Smooth muscle cell (in vitro differentiated cells): ENCODE results near the gene BBX. TPM values are rescaled to one million over a fixed set of nuclear protein-coding genes. Genes with fewer than 3 reads are reported as not detected.

ENCODE experiments used
- DNase-seq: peaks from one replicate; lab custom pipeline; 2025; ENCODE audit not compliant: unreplicated experiment; lab: John Stamatoyannopoulos, UW
- H2AFZ ChIP-seq: fragments of 200-600 bp; sonication (generic); 2 replicates; pipeline ENCODE4 v1.6.0; 2016; ENCODE audit warnings: antibody characterized with exemption, low read depth, mild to moderate bottlenecking
- H3F3A ChIP-seq: fragments of 200-600 bp; sonication (generic); 2 replicates; pipeline ENCODE4 v1.6.0; 2017; ENCODE audit warnings: antibody characterized with exemption, low read depth
- H3K27ac ChIP-seq: fragments of 200-600 bp; sonication (generic); 2 replicates; pipeline ENCODE4 v1.5.1; 2016; ENCODE audit warnings: low read depth, mild to moderate bottlenecking
- H3K27me3 ChIP-seq: fragments of 200-600 bp; sonication (generic); 2 replicates; pipeline ENCODE4 v1.6.1; 2016; ENCODE audit warnings: low read depth, mild to moderate bottlenecking
- H3K36me3 ChIP-seq: fragments of 200-600 bp; sonication (generic); 2 replicates; pipeline ENCODE4 v1.5.1; 2016; ENCODE audit warnings: low read depth
- H3K4me1 ChIP-seq: fragments of 200-600 bp; sonication (generic); 2 replicates; pipeline ENCODE4 v1.5.1; 2016; ENCODE audit warnings: low read depth
- H3K4me2 ChIP-seq: fragments of 200-600 bp; sonication (generic); 2 replicates; pipeline ENCODE4 v1.6.0; 2016; ENCODE audit warnings: mild to moderate bottlenecking
- H3K4me3 ChIP-seq: fragments of 200-600 bp; sonication (generic); 2 replicates; pipeline ENCODE4 v1.5.1; 2016; ENCODE audit warnings: mild to moderate bottlenecking
- H3K79me2 ChIP-seq: fragments of 200-600 bp; sonication (generic); 2 replicates; pipeline ENCODE4 v1.6.0; 2016; ENCODE audit warnings: low read depth, mild to moderate bottlenecking
- H3K9ac ChIP-seq: fragments of 200-600 bp; sonication (generic); 2 replicates; pipeline ENCODE4 v1.6.0; 2016; ENCODE audit warnings: low read depth
- H3K9me3 ChIP-seq: fragments of 200-600 bp; sonication (generic); replicated peaks from 2 replicates; pipeline ENCODE4 v1.5.1; 2016; ENCODE audit warnings: low read depth
- H4K20me1 ChIP-seq: fragments of 200-600 bp; sonication (generic); 2 replicates; pipeline ENCODE4 v1.6.0; 2016; ENCODE audit warnings: low read depth
- WGBS: methylation state at CpG from one replicate; pipeline ENCODE4 v1.1.7; 2016; ENCODE audit warnings: low lambda C conversion rate; 5-methylcytosine and 5-hydroxymethylcytosine counted together
- polyA plus RNA-seq: library from polyadenylated mRNA; unstranded; fragments of >200 nt; fragmentation: Nextera tagmentation; extraction: Ambion mirVana; gene quantifications from 2 replicates; pipeline ENCODE4 v1.2.1, GENCODE V29; 2016
- total RNA-seq: library from RNA; depleted of rRNA; stranded (reverse); fragments of >200 nt; gene quantifications from 2 replicates; pipeline ENCODE4 v1.2.3, GENCODE V29; 2014
- TF ChIP-seq, protein P1 (sequence below): fragments of 200-600 bp; sonication (generic); IDR thresholded peaks from 2 replicates; pipeline ENCODE4 v1.5.1; 2017; ENCODE audit warnings: borderline replicate concordance, mild to moderate bottlenecking, antibody characterized with exemption; ENCODE audit not compliant: insufficient read depth, poor library complexity, severe bottlenecking

Gene BBX
- total and polyA plus RNA-seq, 2 experiments from 2014 or later = 58.9 to 66.4 TPM

- no peak overlapping the region for H3K4me3 ChIP-seq
- TF ChIP-seq, protein P1, sequence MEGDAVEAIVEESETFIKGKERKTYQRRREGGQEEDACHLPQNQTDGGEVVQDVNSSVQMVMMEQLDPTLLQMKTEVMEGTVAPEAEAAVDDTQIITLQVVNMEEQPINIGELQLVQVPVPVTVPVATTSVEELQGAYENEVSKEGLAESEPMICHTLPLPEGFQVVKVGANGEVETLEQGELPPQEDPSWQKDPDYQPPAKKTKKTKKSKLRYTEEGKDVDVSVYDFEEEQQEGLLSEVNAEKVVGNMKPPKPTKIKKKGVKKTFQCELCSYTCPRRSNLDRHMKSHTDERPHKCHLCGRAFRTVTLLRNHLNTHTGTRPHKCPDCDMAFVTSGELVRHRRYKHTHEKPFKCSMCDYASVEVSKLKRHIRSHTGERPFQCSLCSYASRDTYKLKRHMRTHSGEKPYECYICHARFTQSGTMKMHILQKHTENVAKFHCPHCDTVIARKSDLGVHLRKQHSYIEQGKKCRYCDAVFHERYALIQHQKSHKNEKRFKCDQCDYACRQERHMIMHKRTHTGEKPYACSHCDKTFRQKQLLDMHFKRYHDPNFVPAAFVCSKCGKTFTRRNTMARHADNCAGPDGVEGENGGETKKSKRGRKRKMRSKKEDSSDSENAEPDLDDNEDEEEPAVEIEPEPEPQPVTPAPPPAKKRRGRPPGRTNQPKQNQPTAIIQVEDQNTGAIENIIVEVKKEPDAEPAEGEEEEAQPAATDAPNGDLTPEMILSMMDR = no peak
- WGBS = 97% methylated on average over 3 of the region's 3 CpGs
Observed at GRCh38 chr3:107769882-107770281, 247.1 kb downstream of the BBX start.

DNA sequence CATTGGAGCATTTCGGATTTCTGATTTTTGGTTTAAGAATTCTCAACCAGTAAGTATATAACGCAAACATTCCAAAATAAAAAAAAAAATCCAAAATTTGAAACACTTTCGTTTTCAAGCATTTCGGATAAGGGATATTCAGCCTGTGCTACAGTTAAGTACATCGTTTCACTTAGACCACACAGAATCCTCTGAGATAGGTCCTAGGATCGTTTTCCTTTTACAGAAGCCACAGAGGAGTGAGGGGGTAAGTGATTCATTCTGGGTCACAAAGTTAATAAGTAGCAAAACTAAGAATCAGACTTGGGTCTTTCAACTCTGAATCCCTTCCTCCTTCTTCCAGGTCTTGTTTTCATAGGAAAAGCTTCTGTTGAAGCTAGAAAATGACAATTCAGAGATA lies 249.3 kb downstream of the BBX start:
- Histone ChIP-seq H4K20me1 (no peaks in the 10 kb centered on the region), H3K79me2 (no peaks in the 10 kb centered on the region), H3K4me3 (no peak overlapping the region), H3K27me3 (no peaks in the 10 kb centered on the region), H3K4me1 (no peaks in the 10 kb centered on the region), H3K4me2 (no peak overlapping the region), H3F3A (no peaks in the 10 kb centered on the region), H2AFZ (no peak overlapping the region), H3K9me3 (no peaks in the 10 kb centered on the region), H3K36me3 (no peaks in the 10 kb centered on the region), H3K27ac (no peak overlapping the region), H3K9ac (no peak overlapping the region)
- TF ChIP-seq, protein P1 = no peak
- WGBS = 91% methylated on average over 6 of the region's 6 CpGs
- DNase-seq = no peak

More at GRCh38 chr3:107769882-107770281, 247.1 kb downstream of the BBX start:
- Histone ChIP-seq H3K27me3 (no peaks in the 10 kb centered on the region), H3K9ac (no peak overlapping the region), H3K27ac (no peak overlapping the region), H2AFZ (no peak overlapping the region), H3K9me3 (no peaks in the 10 kb centered on the region), H3K4me2 (no peak overlapping the region), H3K36me3 (peaks cover 9% of the 10 kb centered on the region), H3K4me1 (no peaks in the 10 kb centered on the region), H3F3A (no peaks in the 10 kb centered on the region), H4K20me1 (no peaks in the 10 kb centered on the region), H3K79me2 (no peaks in the 10 kb centered on the region)
- no peak for DNase-seq

GRCh38 chr3:107775974-107776373 lies 253.2 kb downstream of the BBX start:
- Histone ChIP-seq H3K4me1 (no peaks in the 10 kb centered on the region), H3K4me3 (no peak overlapping the region), H3K79me2 (no peaks in the 10 kb centered on the region), H4K20me1 (no peaks in the 10 kb centered on the region), H3F3A (no peaks in the 10 kb centered on the region), H3K36me3 (no peaks in the 10 kb centered on the region), H3K27me3 (no peaks in the 10 kb centered on the region), H3K27ac (no peak overlapping the region), H3K9me3 (no peaks in the 10 kb centered on the region), H3K9ac (no peak overlapping the region), H2AFZ (no peak overlapping the region), H3K4me2 (no peak overlapping the region)
- TF ChIP-seq, protein P1 = no peak
- no peak for DNase-seq
- 100% methylated on average over 1 of the region's 1 CpG for WGBS

DNA sequence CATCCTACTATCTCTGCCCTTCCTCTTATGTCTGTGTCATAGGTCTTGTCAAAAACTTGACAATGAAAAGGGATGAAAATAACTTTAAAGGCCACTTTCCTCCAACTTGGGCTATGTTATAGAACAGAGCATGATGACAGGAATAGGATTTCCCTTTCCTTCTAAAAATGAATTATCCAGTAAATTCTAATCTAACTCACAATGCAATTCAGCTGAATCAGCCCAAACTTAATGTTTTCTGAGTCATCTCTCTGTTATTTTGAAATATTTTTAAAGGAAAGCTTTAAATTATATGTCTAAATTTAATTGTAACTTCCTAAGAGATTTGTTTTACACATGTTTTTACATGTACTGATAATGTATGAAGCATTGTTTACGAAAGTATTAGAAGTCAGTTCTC lies 258.5 kb downstream of the BBX start:
- no peaks in the 10 kb centered on the region for H3K27me3 ChIP-seq
- no peak overlapping the region for H3K9ac ChIP-seq
- no peaks in the 10 kb centered on the region for H3K9me3 ChIP-seq
- WGBS = 87% methylated on average over 1 of the region's 1 CpG
- no peaks in the 10 kb centered on the region for H3K79me2 ChIP-seq
- H3K4me3 ChIP-seq = no peak overlapping the region
- no peak overlapping the region for H3K27ac ChIP-seq
- peak overlapping the region; percentile 11 for H3K4me2 ChIP-seq
- no peak for DNase-seq
- no peaks in the 10 kb centered on the region for H3K4me1 ChIP-seq
- no peak overlapping the region for H2AFZ ChIP-seq
- H3F3A ChIP-seq = no peaks in the 10 kb centered on the region
- TF ChIP-seq, protein P1 = no peak
- peaks cover 4% of the 10 kb centered on the region for H3K36me3 ChIP-seq
- no peaks in the 10 kb centered on the region for H4K20me1 ChIP-seq
